Tibial nerve (tissue), 4 donors: ENCODE results near the gene EXOSC7. TPM values are rescaled to one million over a fixed set of nuclear protein-coding genes. Genes with fewer than 3 reads are reported as not detected.

Source experiments
- DNase-seq, 2 donors: peaks; one replicate each; pipeline ENCODE4 v3.0.0-alpha.2; 2019; ENCODE audit warnings: low spot score in 2 of 2
- H3K27ac ChIP-seq, 4 donors: fragments of 200-600 bp; sonication (generic) in 3 of 4; one replicate each; pipeline ENCODE4 v1.5.1; 2017 to 2019; ENCODE audit warnings: mild to moderate bottlenecking in 1 of 4
- H3K27me3 ChIP-seq, 2 donors: fragments of 200-600 bp; sonication (generic) in 1 of 2; one replicate each; pipeline versions ENCODE4 v1.5.1 to v1.6.0; 2017 to 2019
- H3K36me3 ChIP-seq, 3 donors: fragments of 200-600 bp; sonication (generic); one replicate each; pipeline ENCODE4 v1.5.1; 2018 to 2019
- H3K4me1 ChIP-seq, 4 donors: fragments of 200-600 bp; sonication (generic) in 3 of 4; one replicate each; pipeline ENCODE4 v1.5.1; 2017 to 2019
- H3K4me3 ChIP-seq, 4 donors: fragments of 200-600 bp; sonication (generic) in 3 of 4; one replicate each; pipeline ENCODE4 v1.5.1; 2017 to 2019; ENCODE audit warnings: mild to moderate bottlenecking in 1 of 4, moderate library complexity in 1 of 4
- H3K9me3 ChIP-seq, 4 donors: fragments of 200-600 bp; sonication (generic) in 3 of 4; one replicate each; pipeline ENCODE4 v1.5.1; 2017 to 2019
- CTCF ChIP-seq, 5 experiments: fragments of 200-600 bp in 3 of 5; fragments of 450-650 bp in 2 of 5; sonication (generic) in 3 of 5; IDR thresholded peaks; one replicate each; pipeline ENCODE4 v1.5.1; 2016 to 2019; ENCODE audit warnings: antibody characterized with exemption in 5 of 5, mild to moderate bottlenecking in 3 of 5, moderate library complexity in 2 of 5
- EP300 ChIP-seq, 2 donors: sonication (generic); formaldehyde crosslinking; IDR thresholded peaks; one replicate each; pipeline ENCODE4 v1.6.1; 2017; ENCODE audit warnings: antibody characterized with exemption in 2 of 2, mild to moderate bottlenecking in 1 of 2
- POLR2A ChIP-seq, 2 donors: fragments of 450-650 bp; IDR thresholded peaks; one replicate each; pipeline ENCODE4 v1.6.1; 2017; ENCODE audit warnings: antibody characterized with exemption in 2 of 2, mild to moderate bottlenecking in 2 of 2, moderate library complexity in 2 of 2
- WGBS, 2 donors: methylation state at CpG; one replicate each; pipeline ENCODE4 v1.1.5; 2018; 5-methylcytosine and 5-hydroxymethylcytosine counted together
- total RNA-seq, 4 donors: library from RNA; depleted of rRNA; stranded (reverse); fragments of >200 nt; gene quantifications; one replicate each; pipeline ENCODE4 v1.1.0, GENCODE V29; 2016

The EXOSC7 gene
- total RNA-seq, 4 donors from 2014 or later: 48.3 to 67.7 (median 64.2) TPM

- TF ChIP-seq CTCF (IDR thresholded peaks at IDR 0.05) (no peak), EP300 (IDR thresholded peaks at IDR 0.05) (no peak), POLR2A (IDR thresholded peaks at IDR 0.05) (no peak)
- Histone ChIP-seq H3K27ac (no peak overlapping the region), H3K27me3 (no peaks in the 10 kb centered on the region), H3K9me3 (no peaks in the 10 kb centered on the region), H3K4me1 (peaks cover 0 to 27% (median 5%) of the 10 kb centered on the region in 4 donors), H3K36me3 (peaks cover 0 to 3% (median 0%) of the 10 kb centered on the region in 3 donors), H3K4me3 (no peak overlapping the region)
- DNase-seq: no peak
- WGBS, 2 donors: 94 to 98% methylated on average over 6 of the region's 6 CpGs
Observed at GRCh38 chr3:44968447-44968858, 7.6 kb upstream of the EXOSC7 start.

- 76 to 78% methylated on average over 5 of the region's 5 CpGs for WGBS, 2 donors
- no peaks in the 10 kb centered on the region for H3K27me3 ChIP-seq
- H3K9me3 ChIP-seq: no peaks in the 10 kb centered on the region
- H3K4me3 ChIP-seq: no peak overlapping the region
- peaks cover 0 to 3% (median 0%) of the 10 kb centered on the region in 3 donors for H3K36me3 ChIP-seq
- peaks cover 0 to 27% (median 7%) of the 10 kb centered on the region in 4 donors for H3K4me1 ChIP-seq
- TF ChIP-seq EP300 (IDR thresholded peaks at IDR 0.05) (no peak), CTCF (IDR thresholded peaks at IDR 0.05) (no peak), POLR2A (IDR thresholded peaks at IDR 0.05) (no peak)
- DNase-seq: no peak
- no peak overlapping the region for H3K27ac ChIP-seq
Observed at GRCh38 chr3:44969154-44969827, 6.8 kb upstream of the EXOSC7 start.

- 85 to 86% methylated on average over 2 of the region's 2 CpGs for WGBS, 2 donors
Observed at GRCh38 chr3:44969828-44970179, 6.2 kb upstream of the EXOSC7 start.

GRCh38 chr3:44970926-44971490, 5.0 kb upstream of the EXOSC7 start:
- Histone ChIP-seq H3K4me3 (no peak overlapping the region), H3K27me3 (no peaks in the 10 kb centered on the region), H3K4me1 (peaks cover 0 to 35% (median 13%) of the 10 kb centered on the region in 4 donors), H3K36me3 (peaks cover 0 to 3% (median 0%) of the 10 kb centered on the region in 3 donors), H3K9me3 (no peaks in the 10 kb centered on the region), H3K27ac (no peak overlapping the region)
- no peak for DNase-seq
- 76 to 83% methylated on average over 3 of the region's 3 CpGs for WGBS, 2 donors
- no peak for TF ChIP-seq EP300 (IDR thresholded peaks at IDR 0.05)
- no peak for TF ChIP-seq POLR2A (IDR thresholded peaks at IDR 0.05)
- TF ChIP-seq CTCF (IDR thresholded peaks at IDR 0.05): no peak

More at GRCh38 chr3:44969828-44970179, 6.2 kb upstream of the EXOSC7 start:
- Histone ChIP-seq H3K9me3 (no peaks in the 10 kb centered on the region), H3K4me3 (no peak overlapping the region), H3K36me3 (peaks cover 0 to 3% (median 0%) of the 10 kb centered on the region in 3 donors), H3K27ac (no peak overlapping the region), H3K27me3 (no peaks in the 10 kb centered on the region), H3K4me1 (peaks cover 0 to 30% (median 11%) of the 10 kb centered on the region in 4 donors)
- DNase-seq: no peak
- TF ChIP-seq CTCF (IDR thresholded peaks at IDR 0.05) (no peak), EP300 (IDR thresholded peaks at IDR 0.05) (no peak), POLR2A (IDR thresholded peaks at IDR 0.05) (no peak)

GRCh38 chr3:44974416-44974815, 1.6 kb upstream of the EXOSC7 start:
- 77 to 88% methylated on average over 4 of the region's 4 CpGs for WGBS, 2 donors
- Histone ChIP-seq H3K4me3 (peak overlapping the region in 2 of 4 donors; percentile 68 to 98), H3K9me3 (no peaks in the 10 kb centered on the region), H3K36me3 (peaks cover 0 to 3% (median 0%) of the 10 kb centered on the region in 3 donors), H3K4me1 (peaks cover 0 to 59% (median 21%) of the 10 kb centered on the region in 4 donors), H3K27me3 (no peaks in the 10 kb centered on the region), H3K27ac (no peak overlapping the region)
- TF ChIP-seq CTCF (IDR thresholded peaks at IDR 0.05) (no peak), EP300 (IDR thresholded peaks at IDR 0.05) (no peak), POLR2A (IDR thresholded peaks at IDR 0.05) (no peak)
- DNase-seq: no peak
